ENCODE measurements around the gene LRRC3. TPM values are rescaled to one million over a fixed set of nuclear protein-coding genes. Genes with fewer than 3 reads are reported as not detected.

The LRRC3 gene
- total RNA-seq, 4 donors from 2014 or later = 3.9 to 6.2 (median 4.7) TPM

GRCh38 chr21:44511219-44511937 is 56.1 kb downstream of the LRRC3 start:
- Histone ChIP-seq H3K27me3 (peaks cover 40% of the 10 kb centered on the region), H3K4me1 (peaks cover 19% of the 10 kb centered on the region), H3K27ac (no peak overlapping the region), H3K36me3 (no peaks in the 10 kb centered on the region), H3K9me3 (no peaks in the 10 kb centered on the region), H3K4me3 (no peak overlapping the region)
- no peak for DNase-seq (ENCODE audit: low spot score in 2 of 2)
- WGBS = 66% methylated on average over 9 of the region's 11 CpGs
- TF ChIP-seq POLR2A (IDR thresholded peaks at IDR 0.05) (no peak), EP300 (IDR thresholded peaks at IDR 0.05) (no peak), POLR2AphosphoS5 (IDR thresholded peaks at IDR 0.05) (no peak)
- TF ChIP-seq, protein P1, sequence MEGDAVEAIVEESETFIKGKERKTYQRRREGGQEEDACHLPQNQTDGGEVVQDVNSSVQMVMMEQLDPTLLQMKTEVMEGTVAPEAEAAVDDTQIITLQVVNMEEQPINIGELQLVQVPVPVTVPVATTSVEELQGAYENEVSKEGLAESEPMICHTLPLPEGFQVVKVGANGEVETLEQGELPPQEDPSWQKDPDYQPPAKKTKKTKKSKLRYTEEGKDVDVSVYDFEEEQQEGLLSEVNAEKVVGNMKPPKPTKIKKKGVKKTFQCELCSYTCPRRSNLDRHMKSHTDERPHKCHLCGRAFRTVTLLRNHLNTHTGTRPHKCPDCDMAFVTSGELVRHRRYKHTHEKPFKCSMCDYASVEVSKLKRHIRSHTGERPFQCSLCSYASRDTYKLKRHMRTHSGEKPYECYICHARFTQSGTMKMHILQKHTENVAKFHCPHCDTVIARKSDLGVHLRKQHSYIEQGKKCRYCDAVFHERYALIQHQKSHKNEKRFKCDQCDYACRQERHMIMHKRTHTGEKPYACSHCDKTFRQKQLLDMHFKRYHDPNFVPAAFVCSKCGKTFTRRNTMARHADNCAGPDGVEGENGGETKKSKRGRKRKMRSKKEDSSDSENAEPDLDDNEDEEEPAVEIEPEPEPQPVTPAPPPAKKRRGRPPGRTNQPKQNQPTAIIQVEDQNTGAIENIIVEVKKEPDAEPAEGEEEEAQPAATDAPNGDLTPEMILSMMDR (IDR thresholded peaks at IDR 0.05) = no peak

Other genes with a start within 250 kb of the LRRC3 start
- gene ICOSLG, start 214.6 kb upstream of the LRRC3 start, total RNA-seq = 10 to 100 TPM in 3 of 4 donors, 1 to 10 TPM in 1; 5.1 to 13.5 (median 10.8) TPM
- gene DNMT3L, start 193.6 kb upstream of the LRRC3 start, total RNA-seq = not detected
- gene AIRE, start 169.6 kb upstream of the LRRC3 start, total RNA-seq = not detected
- 100 to 1,000 TPM in 3 of 4 donors, 10 to 100 TPM in 1; 92.8 to 121 (median 117) TPM for gene PFKL, start 155.5 kb upstream of the LRRC3 start, total RNA-seq
- 10 to 100 TPM; 22.6 to 45.5 (median 27.3) TPM for gene CFAP410, start 116.1 kb upstream of the LRRC3 start, total RNA-seq
- 1 to 10 TPM; 2.5 to 4.2 (median 3.2) TPM for gene TRPM2, start 101.9 kb upstream of the LRRC3 start, total RNA-seq
- gene KRTAP10-1, start 84.7 kb downstream of the LRRC3 start, total RNA-seq = 1 to 10 TPM in 2 of 4 donors, under 1 TPM in 1, not detected in 1; 0.83 to 8.5 (median 2.6) TPM
- 10 to 100 TPM in 2 of 4 donors, under 1 TPM in 1, not detected in 1; 0.76 to 11.1 (median 10.1) TPM for gene KRTAP10-2, start 96.0 kb downstream of the LRRC3 start, total RNA-seq
- gene KRTAP10-3, start 103.3 kb downstream of the LRRC3 start, total RNA-seq = 1 to 10 TPM in 3 of 4 donors, not detected in 1; 1.1 to 5.8 (median 3.3) TPM
- 10 to 100 TPM in 1 of 4 donors, 1 to 10 TPM in 2, not detected in 1; 2.7 to 11.8 (median 4.9) TPM for gene KRTAP10-4, start 118.2 kb downstream of the LRRC3 start, total RNA-seq
- 10 to 100 TPM in 1 of 4 donors, 1 to 10 TPM in 1, under 1 TPM in 1, not detected in 1; 0.76 to 11.1 (median 1.7) TPM for gene KRTAP10-5, start 125.1 kb downstream of the LRRC3 start, total RNA-seq
- gene KRTAP10-6, start 137.0 kb downstream of the LRRC3 start, total RNA-seq = 1 to 10 TPM in 2 of 4 donors, not detected in 2; 2.0 to 3.1 TPM
- gene KRTAP10-7, start 145.1 kb downstream of the LRRC3 start, total RNA-seq = 10 to 100 TPM in 1 of 4 donors, 1 to 10 TPM in 2, not detected in 1; 3.7 to 12.9 (median 4.2) TPM
- gene KRTAP10-8, start 156.6 kb downstream of the LRRC3 start, total RNA-seq = 1 to 10 TPM in 2 of 4 donors, not detected in 2; 1.3 to 7.2 TPM
- 1 to 10 TPM in 2 of 4 donors, not detected in 2; 1.6 to 9.9 TPM for gene KRTAP10-9, start 171.6 kb downstream of the LRRC3 start, total RNA-seq
- 1 to 10 TPM in 2 of 4 donors, not detected in 2; 3.3 to 8.0 TPM for gene KRTAP10-10, start 181.8 kb downstream of the LRRC3 start, total RNA-seq
- gene KRTAP10-11, start 190.9 kb downstream of the LRRC3 start, total RNA-seq = 10 to 100 TPM in 1 of 4 donors, 1 to 10 TPM in 2, not detected in 1; 1.9 to 11.7 (median 3.5) TPM
- not detected for gene KRTAP12-4, start 199.1 kb downstream of the LRRC3 start, total RNA-seq
- 10 to 100 TPM in 1 of 4 donors, 1 to 10 TPM in 1, not detected in 2; 3.2 to 11.5 TPM for gene KRTAP12-3, start 202.4 kb downstream of the LRRC3 start, total RNA-seq
- 10 to 100 TPM in 1 of 4 donors, 1 to 10 TPM in 2, not detected in 1; 5.6 to 29.3 (median 8.2) TPM for gene KRTAP12-2, start 211.4 kb downstream of the LRRC3 start, total RNA-seq
- 10 to 100 TPM in 1 of 4 donors, 1 to 10 TPM in 1, not detected in 2; 6.0 to 32.1 TPM for gene KRTAP12-1, start 226.7 kb downstream of the LRRC3 start, total RNA-seq
- gene KRTAP10-12, start 241.7 kb downstream of the LRRC3 start, total RNA-seq = 1 to 10 TPM in 2 of 4 donors, not detected in 2; 1.3 to 2.9 TPM

Data from suprapubic skin (tissue), 4 donors.